NCI-H1105 (cell line): ENCODE measurements around the gene GUCY2D.

Experiments used
- DNase-seq: peaks from one replicate; lab custom pipeline; 2025; lab: John Stamatoyannopoulos, UW

GUCY2D gene

DNA sequence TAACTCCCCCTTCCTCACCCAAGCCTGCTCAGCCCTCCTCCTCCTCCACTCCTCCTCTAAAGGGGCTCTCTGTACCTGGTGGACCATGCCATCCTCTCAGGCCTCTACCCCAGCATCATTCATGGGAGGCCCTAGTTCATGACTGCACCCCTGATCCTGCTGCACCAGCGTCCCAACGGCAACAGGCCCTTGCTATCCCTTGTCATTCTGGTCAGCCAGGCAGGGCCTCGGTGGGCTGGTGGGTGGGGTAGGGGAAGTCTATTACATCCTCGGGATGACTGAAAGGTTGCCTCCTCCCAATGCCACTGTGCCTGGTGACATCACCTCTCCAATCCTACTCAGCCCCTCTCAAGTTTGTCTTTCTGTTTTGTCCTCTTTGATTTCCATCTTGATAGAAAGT is 65.4 kb downstream of the GUCY2D start:
- DNase-seq: no peak

DNA sequence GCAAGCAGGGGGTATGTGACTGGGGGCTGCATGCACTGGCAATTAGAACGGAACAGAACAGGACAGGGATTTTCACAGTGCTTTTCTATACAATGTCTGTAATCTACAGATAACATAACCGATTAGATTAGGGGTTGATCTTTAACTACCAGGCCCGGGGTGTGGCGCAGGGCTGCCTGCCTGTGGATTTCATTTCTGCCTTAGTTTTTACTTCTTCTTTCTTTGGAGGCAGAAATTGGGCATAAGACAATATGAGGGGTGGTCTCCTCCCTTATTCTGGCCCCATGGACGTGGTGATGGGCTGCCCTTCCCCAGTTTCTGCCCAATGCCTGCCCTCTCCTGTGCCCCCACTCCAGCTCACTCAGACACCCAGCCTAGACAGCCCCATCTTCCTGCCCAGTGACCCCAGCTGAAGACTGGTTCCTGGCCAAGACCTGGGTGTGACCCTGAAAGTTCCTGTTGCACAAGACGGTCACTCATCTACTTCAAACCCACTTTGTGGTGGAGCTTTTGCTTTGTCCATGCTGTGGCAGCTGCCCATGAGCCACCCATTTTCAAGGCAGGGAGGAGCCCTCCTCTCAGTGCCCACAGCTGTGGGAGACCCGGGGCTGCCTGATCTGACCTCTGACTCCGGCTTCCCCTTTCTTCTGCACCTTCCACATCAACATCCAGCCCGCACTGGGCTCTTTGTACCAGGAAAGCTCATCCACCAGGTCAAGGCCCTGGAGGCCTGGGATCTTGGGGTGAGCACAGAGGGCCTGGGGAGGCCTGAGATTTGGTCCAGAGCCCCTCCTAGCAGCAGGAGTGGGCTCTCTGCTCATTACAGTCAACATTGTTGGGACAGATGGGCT is 66.5 kb downstream of the GUCY2D start:
- DNase-seq: no peak

- DNase-seq: no peak
Measured at GRCh38 chr17:8069587-8069860, 67.1 kb downstream of the GUCY2D start.
